ENCODE results near the gene H1-8. TPM values are rescaled to one million over a fixed set of nuclear protein-coding genes. Genes with fewer than 3 reads are reported as not detected.

The H1-8 gene
- total and polyA plus RNA-seq, 9 of the 15 experiments (the other 6 are each of a cell fraction or from before 2014, with no cell fraction given) = not detected

- no peaks in the 10 kb centered on the region for H3K9me3 ChIP-seq (replicated peaks; ENCODE audit: control insufficient read depth, insufficient read depth, low read depth, low read length)
- DNase-seq (ENCODE audit: extremely low read depth in 1 of 4, low spot score in 3 of 4) = no peak
These were observed 52.7 kb downstream of the H1-8 start for GRCh38 chr3:129595544-129596193.

More at GRCh38 chr3:129595544-129596193, 52.7 kb downstream of the H1-8 start:
- Histone ChIP-seq H3K9me1 (ENCODE audit: control insufficient read depth, insufficient read depth, low read length) (no peaks in the 10 kb centered on the region), H3K4me3 (no peak overlapping the region), H3K79me2 (ENCODE audit: control insufficient read depth, insufficient read depth, low read length) (peaks cover 48% of the 10 kb centered on the region), H3K27ac (ENCODE audit: extremely low read depth, low read depth, low read length) (no peak overlapping the region), H3K4me1 (replicated peaks in 1 of 2; ENCODE audit: control insufficient read depth in 2 of 2, insufficient read depth in 2 of 2, low read length in 2 of 2) (peaks cover 32 to 73% of the 10 kb centered on the region in 2 experiments), H3K9ac (ENCODE audit: insufficient read depth in 1 of 2, low read depth in 2 of 2, low read length in 2 of 2) (peak overlapping the region in 1 of 2 experiments; percentile 82; a peak in 2 of 4 replicates), H4K20me1 (replicated peaks; ENCODE audit: control insufficient read depth, insufficient read depth, low read length) (no peaks in the 10 kb centered on the region), H3K27me3 (ENCODE audit: control insufficient read depth in 2 of 2, insufficient read depth in 2 of 2, low read length in 2 of 2) (no peaks in the 10 kb centered on the region), H3K36me3 (ENCODE audit: control insufficient read depth, insufficient read depth, low read length) (0 out of 3 replicates have a peak, but pooled peaks cover 2% of the 10 kb centered on the region), H3K4me2 (ENCODE audit: insufficient read depth, low read length) (no peak overlapping the region), H2AFZ (ENCODE audit: low read depth, low read length) (no peak overlapping the region)
- intact Hi-C loops (cut with micrococcal nuclease) (no loop called here), in situ Hi-C loops (cut with MboI) (no loop called here)
- ChIA-PET POLR2A (interaction anchor here (0.7 to 1.7 kb wide), 4 partner anchors 10 to 359 kb away, joined by 3 to 9 read pairs (median 3); no protein-coding TSS in a partner anchor), CTCF (ENCODE audit: low intra/inter-chr PET ratio) (no interaction called here)
- ATAC-seq (no peak), FAIRE-seq (no peak)
- 60% methylated on average over 6 of the region's 10 CpGs for WGBS (ENCODE audit: insufficient coverage, low coverage, missing lambda C conversion rate)
- TF ChIP-seq HIVEP1 (CRISPR knock-in tag; IDR thresholded peaks at IDR 0.05) = no peak
- peak; percentile 87 for TF ChIP-seq RBM25 (IDR thresholded peaks at IDR 0.05; ENCODE audit: low read depth, low read length, severe bottlenecking)
- TF ChIP-seq OTX1 (CRISPR knock-in tag; IDR thresholded peaks at IDR 0.05) = no peak
- TF ChIP-seq HDAC2 (IDR thresholded peaks at IDR 0.05) = peak; percentile 62; the same call in 1 of the 2 replicates
- peak in 1 of 2 experiments; percentile 41; a peak in 1 of 3 replicates for TF ChIP-seq CBX3 (IDR thresholded peaks at IDR 0.05; ENCODE audit: borderline replicate concordance in 1 of 2, low read length in 2 of 2)
- TF ChIP-seq CHD4 (IDR thresholded peaks at IDR 0.05; ENCODE audit: insufficient read depth, insufficient replicate concordance, low read depth, low read length, poor library complexity, severe bottlenecking) = peak; percentile 79
- TF ChIP-seq SUPT5H (IDR thresholded peaks at IDR 0.05) = no peak
- TF ChIP-seq DPF2 (IDR thresholded peaks at IDR 0.05) = 0 out of 2 replicates have a peak, but pooled peaks have one; percentile 15
- peak; percentile 97 for TF ChIP-seq BCOR (IDR thresholded peaks at IDR 0.05)
- TF ChIP-seq RCOR1 (IDR thresholded peaks at IDR 0.05; ENCODE audit: borderline replicate concordance in 1 of 2, low read depth in 2 of 2, low read length in 2 of 2) = peak in 1 of 2 experiments; percentile 67; a peak in 2 of 4 replicates
- peak; percentile 92 for TF ChIP-seq ADNP (tag; IDR thresholded peaks at IDR 0.05)
- TF ChIP-seq MEF2A (IDR thresholded peaks at IDR 0.05; ENCODE audit: control insufficient read depth, low read depth, low read length) = no peak
- TF ChIP-seq SMARCA5 (IDR thresholded peaks at IDR 0.05) = peak; percentile 82
- TF ChIP-seq KDM1A (IDR thresholded peaks at IDR 0.05) = peak; percentile 79 to 92
- TF ChIP-seq PHF20 (IDR thresholded peaks at IDR 0.05; ENCODE audit: partially characterized antibody) = peak; percentile 31
- TF ChIP-seq E4F1 (CRISPR knock-in tag; IDR thresholded peaks at IDR 0.05; ENCODE audit: borderline replicate concordance) = no peak
- TF ChIP-seq RAD21 (CRISPR knock-in tag; conservative IDR thresholded peaks at IDR 0.05 in 1 of 2, IDR thresholded peaks at IDR 0.05 in 1 of 2) = no peak
- BruUV-seq (replicated peaks) = no TSS peak
